Measurements from ENCODE around the gene PDIA6. TPM values are rescaled to one million over a fixed set of nuclear protein-coding genes. Genes with fewer than 3 reads are reported as not detected.
A peak's percentile ranks its signal among the peaks of the same experiment; 100 is the strongest.

Gene PDIA6
- total and polyA plus RNA-seq, 2 donors (not counting 1 experiment from before 2014, with no cell fraction given) = 23.8 to 53.8 TPM

- H3K9me3 ChIP-seq (ENCODE audit: control extremely low read depth in 1 of 3, control insufficient read depth in 2 of 3, insufficient read depth in 1 of 3, low read length in 2 of 3) = peaks cover 0 to 3% (median 0%) of the 10 kb centered on the region in 3 donors
- ChIA-PET POLR2A (no interaction called here), CTCF (no interaction called here)
- Mint-ChIP-seq H3K27ac (no peak overlapping the region), H3K4me1 (peaks cover 11% of the 10 kb centered on the region), H3K9me3 (ENCODE audit: insufficient read depth) (no peaks in the 10 kb centered on the region), H3K27me3 (no peaks in the 10 kb centered on the region), H3K4me3 (no peak overlapping the region)
- DNase-seq (no peak), ATAC-seq (ENCODE audit: low read depth) (no peak)
- 94% methylated on average over 11 of the region's 18 CpGs for WGBS (ENCODE audit: insufficient coverage)
- H3K9ac ChIP-seq (ENCODE audit: low read length) = no peak overlapping the region
- no peaks in the 10 kb centered on the region for H3K79me2 ChIP-seq (ENCODE audit: control insufficient read depth, insufficient read depth, low read length)
- H3K4me3 ChIP-seq (ENCODE audit: control extremely low read depth in 1 of 5, extremely low read depth in 1 of 5, insufficient read depth in 1 of 5, low read depth in 2 of 5, low read length in 4 of 5) = no peak overlapping the region
- TF ChIP-seq EZH2 (IDR thresholded peaks at IDR 0.05; ENCODE audit: borderline replicate concordance, insufficient read depth, low read depth, low read length, poor library complexity, severe bottlenecking) = no peak
- TF ChIP-seq CTCF (IDR thresholded peaks at IDR 0.05) = no peak
- peaks cover 0 to 2% (median 0%) of the 10 kb centered on the region in 4 experiments for H3K27me3 ChIP-seq (replicated peaks in 1 of 4; ENCODE audit: control extremely low read depth in 1 of 4, control insufficient read depth in 3 of 4, insufficient read depth in 4 of 4, low read length in 3 of 4)
- H3K36me3 ChIP-seq (replicated peaks in 1 of 2; ENCODE audit: control extremely low read depth in 1 of 2, control insufficient read depth in 1 of 2, extremely low read depth in 1 of 2, insufficient read depth in 2 of 2, low read length in 1 of 2) = no peaks in the 10 kb centered on the region
- H3K27ac ChIP-seq (ENCODE audit: low read length in 2 of 2) = no peak overlapping the region
- peak overlapping the region; percentile 38 for H3K4me2 ChIP-seq (replicated peaks; ENCODE audit: low read depth, low read length, poor library complexity, severe bottlenecking)
- intact Hi-C loops (cut with micrococcal nuclease) = no loop called here
- peaks cover 8 to 9% of the 10 kb centered on the region in 2 donors for H3K4me1 ChIP-seq (ENCODE audit: control insufficient read depth in 2 of 2, insufficient read depth in 2 of 2, low read length in 2 of 2)
- no peaks in the 10 kb centered on the region for H4K20me1 ChIP-seq (ENCODE audit: control insufficient read depth, insufficient read depth, low read length, poor library complexity, severe bottlenecking)
- H2AFZ ChIP-seq (ENCODE audit: insufficient read depth, low read depth, low read length, poor library complexity, severe bottlenecking) = no peak overlapping the region
Measured at GRCh38 chr2:10764096-10764785, 48.3 kb downstream of the PDIA6 start.

GRCh38 chr2:10763461-10763800 is 49.2 kb downstream of the PDIA6 start:
- H3K27ac Mint-ChIP-seq = peak overlapping the region; percentile 46
- intact Hi-C loops (cut with micrococcal nuclease) = no loop called here
- no peak for TF ChIP-seq EZH2 (IDR thresholded peaks at IDR 0.05; ENCODE audit: borderline replicate concordance, insufficient read depth, low read depth, low read length, poor library complexity, severe bottlenecking)
- TF ChIP-seq CTCF (IDR thresholded peaks at IDR 0.05) = no peak
- DNase-seq (no peak), ATAC-seq (ENCODE audit: low read depth) (no peak)
- CTCF ChIA-PET = no interaction called here
- H3K9me3 Mint-ChIP-seq (ENCODE audit: insufficient read depth) = no peaks in the 10 kb centered on the region
- Histone ChIP-seq H3K79me2 (ENCODE audit: control insufficient read depth, insufficient read depth, low read length) (no peaks in the 10 kb centered on the region), H3K27ac (ENCODE audit: low read length in 2 of 2) (no peak overlapping the region), H3K27me3 (replicated peaks in 1 of 4; ENCODE audit: control extremely low read depth in 1 of 4, control insufficient read depth in 3 of 4, insufficient read depth in 4 of 4, low read length in 3 of 4) (peaks cover 0 to 2% (median 0%) of the 10 kb centered on the region in 4 experiments), H3K4me2 (replicated peaks; ENCODE audit: low read depth, low read length, poor library complexity, severe bottlenecking) (peak overlapping the region; percentile 38), H3K9ac (ENCODE audit: low read length) (no peak overlapping the region), H3K4me3 (ENCODE audit: control extremely low read depth in 1 of 5, extremely low read depth in 1 of 5, insufficient read depth in 1 of 5, low read depth in 2 of 5, low read length in 4 of 5) (no peak overlapping the region), H3K9me3 (ENCODE audit: control extremely low read depth in 1 of 3, control insufficient read depth in 2 of 3, insufficient read depth in 1 of 3, low read length in 2 of 3) (peaks cover 0 to 3% (median 0%) of the 10 kb centered on the region in 3 donors), H4K20me1 (ENCODE audit: control insufficient read depth, insufficient read depth, low read length, poor library complexity, severe bottlenecking) (no peaks in the 10 kb centered on the region), H3K36me3 (replicated peaks in 1 of 2; ENCODE audit: control extremely low read depth in 1 of 2, control insufficient read depth in 1 of 2, extremely low read depth in 1 of 2, insufficient read depth in 2 of 2, low read length in 1 of 2) (no peaks in the 10 kb centered on the region), H2AFZ (ENCODE audit: insufficient read depth, low read depth, low read length, poor library complexity, severe bottlenecking) (no peak overlapping the region), H3K4me1 (ENCODE audit: control insufficient read depth in 2 of 2, insufficient read depth in 2 of 2, low read length in 2 of 2) (peaks cover 8 to 9% of the 10 kb centered on the region in 2 donors)
- H3K4me3 Mint-ChIP-seq = no peak overlapping the region
- 98% methylated on average over 8 of the region's 9 CpGs for WGBS (ENCODE audit: insufficient coverage)
- POLR2A ChIA-PET = no interaction called here
- peaks cover 11% of the 10 kb centered on the region for H3K4me1 Mint-ChIP-seq
- H3K27me3 Mint-ChIP-seq = no peaks in the 10 kb centered on the region

All from B cell (primary cell).